H1 (cell line): ENCODE data around the gene GRM5. TPM values are rescaled to one million over a fixed set of nuclear protein-coding genes. Genes with fewer than 3 reads are reported as not detected.

Source experiments
- CHD1 ChIP-seq: IDR thresholded peaks from 2 replicates; pipeline ENCODE4 v1.6.1; 2012; ENCODE audit warnings: low read depth, low read length, improper control_type of control experiment
- CHD2 ChIP-seq: IDR thresholded peaks from 2 replicates; pipeline ENCODE4 v1.6.1; 2012; ENCODE audit warnings: low read length, improper control_type of control experiment
- CHD7 ChIP-seq: fragments of 300-600 bp; sonication (generic); IDR thresholded peaks from 2 replicates; pipeline ENCODE4 v1.7.1; 2012; ENCODE audit warnings: low read length, moderate library complexity, mild to moderate bottlenecking, inconsistent platforms; ENCODE audit not compliant: insufficient replicate concordance
- CTBP2 ChIP-seq: IDR thresholded peaks from 2 replicates; pipeline ENCODE4 v1.7.0; 2011; ENCODE audit warnings: borderline replicate concordance, mild to moderate bottlenecking, moderate library complexity, mixed read lengths, low read length; ENCODE audit not compliant: insufficient read depth, insufficient read length
- EZH2 ChIP-seq: fragments of 200-600 bp; sonication (generic); IDR thresholded peaks from 2 replicates; pipeline ENCODE4 v1.7.1; 2012; ENCODE audit warnings: low read depth, mild to moderate bottlenecking, moderate library complexity, low read length, inconsistent platforms; ENCODE audit not compliant: severe bottlenecking
- HDAC2 ChIP-seq, 2 experiments: fragments of 300-600 bp in 1 of 2; sonication (generic) in 1 of 2; IDR thresholded peaks; 2 replicates each; pipeline ENCODE4 v1.6.1; 2011 to 2012; ENCODE audit warnings: low read depth in 2 of 2, low read length in 2 of 2, mild to moderate bottlenecking in 2 of 2, moderate library complexity in 2 of 2, borderline replicate concordance in 1 of 2, inconsistent platforms in 1 of 2
- KDM1A ChIP-seq: fragments of 200-600, 300-600 bp; sonication (generic); IDR thresholded peaks from 2 replicates; pipeline ENCODE4 v1.7.1; 2016; ENCODE audit warnings: mild to moderate bottlenecking, low read length, borderline replicate concordance
- POLR2A ChIP-seq, 2 experiments: IDR thresholded peaks; 1 replicate in 1 of 2; 2 replicates in 1 of 2; pipeline ENCODE4 v1.6.1; 2011; ENCODE audit warnings: low read depth in 2 of 2, low read length in 2 of 2, mild to moderate bottlenecking in 2 of 2; ENCODE audit errors: control extremely low read depth in 1 of 2
- RAD21 ChIP-seq, 2 experiments: IDR thresholded peaks in 1 of 2; conservative IDR thresholded peaks in 1 of 2; 2 replicates each; pipeline ENCODE4 v1.6.1; 2011; ENCODE audit warnings: low read depth in 2 of 2, low read length in 2 of 2, improper control_type of control experiment in 1 of 2, inconsistent platforms in 1 of 2, mild to moderate bottlenecking in 1 of 2, moderate library complexity in 1 of 2
- RFX5 ChIP-seq: IDR thresholded peaks from 2 replicates; pipeline ENCODE4 v1.6.1; 2011; ENCODE audit warnings: low read depth, low read length, improper control_type of control experiment, borderline replicate concordance
- SP1 ChIP-seq: IDR thresholded peaks from 2 replicates; pipeline ENCODE4 v1.6.1; 2011; ENCODE audit warnings: low read depth, low read length
- SP2 ChIP-seq: IDR thresholded peaks from 2 replicates; pipeline ENCODE4 v1.6.1; 2012; ENCODE audit warnings: mild to moderate bottlenecking, low read length, inconsistent platforms
- polyA plus RNA-seq, 7 experiments: library from polyadenylated mRNA; depleted of rRNA in 3 of 7; stranded (reverse) in 5 of 7; unstranded in 2 of 7; fragments of >200 nt in 5 of 7; fragments of 200-250 nt in 2 of 7; gene quantifications; 1 replicate in 5 of 7; 2 replicates in 1 of 7; 4 replicates in 1 of 7; pipeline versions ENCODE4 v1.2.1 to v1.2.3, GENCODE V29; 2011 to 2013; ENCODE audit warnings: missing spikeins in 2 of 7, mixed read lengths in 2 of 7
- total RNA-seq: library from RNA; stranded (reverse); fragmentation: NEBNext Ultra II Directional; extraction: Animal tissue kit (Norgen Biotek cat#: 25700); gene quantifications from 2 replicates; pipeline ENCODE4 v1.2.1, GENCODE V29; 2021

GRM5 gene
- total and polyA plus RNA-seq, 2 of the 8 experiments (the other 6 are each of a cell fraction or from before 2014, with no cell fraction given), result 0.15 to 0.43 TPM

GRCh38 chr11:88979641-88980040 is 86.1 kb downstream of the GRM5 start (continued):
- TF ChIP-seq CHD7, result no peak
- no peak for TF ChIP-seq EZH2
- no peak for TF ChIP-seq HDAC2 (IDR thresholded peaks at IDR 0.05; ENCODE audit: borderline replicate concordance in 1 of 2, low read depth in 2 of 2, low read length in 2 of 2)
- TF ChIP-seq CTBP2, result no peak
- TF ChIP-seq RAD21 (IDR thresholded peaks at IDR 0.05 in 1 of 2, conservative IDR thresholded peaks at IDR 0.05 in 1 of 2; ENCODE audit: low read depth in 2 of 2, low read length in 2 of 2), result no peak
- no peak for TF ChIP-seq RFX5
- TF ChIP-seq SP1, result no peak
- no peak for TF ChIP-seq KDM1A
- no peak for TF ChIP-seq POLR2A (IDR thresholded peaks at IDR 0.05; ENCODE audit: control extremely low read depth in 1 of 2, low read depth in 2 of 2, low read length in 2 of 2)
- TF ChIP-seq CHD1, result no peak
- TF ChIP-seq CHD2, result no peak
- no peak for TF ChIP-seq SP2
